C1 segment of cervical spinal cord (tissue), 14 donors: ENCODE data around the gene CLRN1.

Source experiments
- DNase-seq, 14 donors: peaks; one replicate each; lab custom pipeline; 2025; lab: John Stamatoyannopoulos, UW

CLRN1 gene

DNA sequence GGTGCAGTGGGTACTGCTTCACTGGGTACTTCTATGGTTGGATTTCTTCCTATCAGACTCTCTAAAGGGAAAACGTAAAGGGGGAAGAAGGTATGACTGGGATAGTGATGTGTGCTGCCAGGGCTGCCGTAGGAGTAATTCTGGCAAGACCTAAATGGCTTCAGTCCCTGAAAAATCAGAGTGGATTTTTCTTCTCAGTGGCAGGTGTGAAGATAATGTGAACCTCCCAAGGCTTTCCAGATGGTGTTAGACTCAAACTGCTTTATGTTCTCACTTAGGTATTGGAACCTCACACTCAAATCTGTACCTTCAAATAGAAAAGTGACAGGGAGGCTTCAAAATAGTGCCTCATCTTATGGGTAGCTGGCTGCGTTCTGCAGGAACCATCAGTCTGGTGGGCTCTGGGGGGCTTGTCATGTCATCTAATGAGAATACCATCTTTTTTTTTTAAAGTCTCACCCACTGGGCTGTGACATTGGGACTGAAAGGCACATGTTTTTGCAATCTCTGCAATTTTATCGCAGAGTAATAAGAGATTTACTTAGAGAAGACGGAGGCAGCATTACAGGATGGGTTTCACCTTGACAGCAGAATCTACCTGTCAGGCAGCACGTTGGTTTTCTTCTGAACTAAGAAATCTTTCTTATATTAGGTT, 95.8 kb downstream of the CLRN1 start:
- no peak for DNase-seq
